Subcutaneous adipose tissue (tissue), 4 donors: ENCODE data around the gene ADGRE1. TPM values are rescaled to one million over a fixed set of nuclear protein-coding genes. Genes with fewer than 3 reads are reported as not detected.

Experiments
- total RNA-seq, 4 donors: library from RNA; depleted of rRNA; stranded (reverse); fragments of >200 nt; gene quantifications; one replicate each; pipeline ENCODE4 v1.1.0, GENCODE V29; 2016
- TF ChIP-seq, protein P1 (sequence below): fragments of 450-650 bp; IDR thresholded peaks from one replicate; pipeline ENCODE4 v1.5.1; 2016; ENCODE audit warnings: low read depth, mild to moderate bottlenecking, control low read depth, antibody characterized with exemption, moderate library complexity

The ADGRE1 gene
- total RNA-seq, 4 donors from 2014 or later = 0.17 TPM; not detected in 3

DNA sequence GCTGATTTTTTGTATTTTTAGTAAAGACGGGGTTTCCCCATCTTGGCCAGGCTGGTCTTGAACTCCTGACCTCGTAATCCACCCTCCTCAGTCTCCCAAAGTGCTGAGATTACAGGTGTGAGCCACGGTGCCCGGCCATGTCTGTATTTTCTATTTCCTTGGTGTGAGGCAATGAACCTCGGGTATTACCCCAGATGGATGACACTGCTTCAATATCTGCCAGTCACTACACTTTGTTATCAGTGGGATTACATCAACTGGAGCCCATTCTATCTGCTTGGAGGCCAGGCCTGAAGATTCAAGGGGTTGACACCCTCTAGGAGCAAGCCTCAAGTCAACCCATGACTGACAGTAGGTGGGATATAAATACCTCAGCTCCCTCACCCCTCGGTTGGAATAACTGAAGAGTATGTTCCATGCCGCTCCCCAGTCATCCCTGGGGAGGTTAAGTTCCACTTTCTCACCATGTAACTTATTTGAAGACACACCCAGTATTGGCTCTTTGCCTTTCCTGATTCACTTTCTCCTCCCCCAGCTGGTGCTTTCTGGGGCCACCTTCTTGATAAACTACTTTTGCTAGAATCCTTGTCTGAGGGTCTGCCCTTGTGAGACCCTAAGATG lies 992 bp upstream of the ADGRE1 start:
- TF ChIP-seq, protein P1, sequence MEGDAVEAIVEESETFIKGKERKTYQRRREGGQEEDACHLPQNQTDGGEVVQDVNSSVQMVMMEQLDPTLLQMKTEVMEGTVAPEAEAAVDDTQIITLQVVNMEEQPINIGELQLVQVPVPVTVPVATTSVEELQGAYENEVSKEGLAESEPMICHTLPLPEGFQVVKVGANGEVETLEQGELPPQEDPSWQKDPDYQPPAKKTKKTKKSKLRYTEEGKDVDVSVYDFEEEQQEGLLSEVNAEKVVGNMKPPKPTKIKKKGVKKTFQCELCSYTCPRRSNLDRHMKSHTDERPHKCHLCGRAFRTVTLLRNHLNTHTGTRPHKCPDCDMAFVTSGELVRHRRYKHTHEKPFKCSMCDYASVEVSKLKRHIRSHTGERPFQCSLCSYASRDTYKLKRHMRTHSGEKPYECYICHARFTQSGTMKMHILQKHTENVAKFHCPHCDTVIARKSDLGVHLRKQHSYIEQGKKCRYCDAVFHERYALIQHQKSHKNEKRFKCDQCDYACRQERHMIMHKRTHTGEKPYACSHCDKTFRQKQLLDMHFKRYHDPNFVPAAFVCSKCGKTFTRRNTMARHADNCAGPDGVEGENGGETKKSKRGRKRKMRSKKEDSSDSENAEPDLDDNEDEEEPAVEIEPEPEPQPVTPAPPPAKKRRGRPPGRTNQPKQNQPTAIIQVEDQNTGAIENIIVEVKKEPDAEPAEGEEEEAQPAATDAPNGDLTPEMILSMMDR = no peak

GRCh38 chr19:6888967-6889366 lies 1.6 kb downstream of the ADGRE1 start:
- TF ChIP-seq, protein P1 = no peak

- TF ChIP-seq, protein P1 = no peak
Measured at GRCh38 chr19:6890401-6890913, 3.1 kb downstream of the ADGRE1 start.

GRCh38 chr19:6890938-6891337 lies 3.6 kb downstream of the ADGRE1 start:
- TF ChIP-seq, protein P1 = no peak

- TF ChIP-seq, protein P1 = no peak
Measured at GRCh38 chr19:6891761-6892385, 4.5 kb downstream of the ADGRE1 start.

DNA sequence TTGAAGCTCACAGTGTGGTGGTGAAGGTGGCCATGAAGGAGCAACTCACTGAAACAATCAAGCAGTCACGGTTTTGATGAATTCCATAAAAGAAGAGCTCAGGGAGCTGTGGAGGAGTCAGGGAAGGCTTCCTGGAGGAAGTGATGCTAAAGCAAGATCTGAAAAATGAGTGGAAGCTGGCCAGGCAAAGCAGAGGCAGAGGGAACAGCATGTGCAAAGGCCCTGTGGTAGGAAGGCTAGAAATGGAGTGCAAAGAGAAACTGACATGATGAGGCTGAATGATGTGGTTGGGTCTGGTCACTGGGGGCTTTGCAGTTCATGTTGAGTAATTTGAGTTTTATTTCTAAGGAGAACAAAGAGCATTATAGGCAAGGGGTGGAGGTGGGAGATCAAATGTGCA lies 6.9 kb downstream of the ADGRE1 start:
- TF ChIP-seq, protein P1 = no peak

DNA sequence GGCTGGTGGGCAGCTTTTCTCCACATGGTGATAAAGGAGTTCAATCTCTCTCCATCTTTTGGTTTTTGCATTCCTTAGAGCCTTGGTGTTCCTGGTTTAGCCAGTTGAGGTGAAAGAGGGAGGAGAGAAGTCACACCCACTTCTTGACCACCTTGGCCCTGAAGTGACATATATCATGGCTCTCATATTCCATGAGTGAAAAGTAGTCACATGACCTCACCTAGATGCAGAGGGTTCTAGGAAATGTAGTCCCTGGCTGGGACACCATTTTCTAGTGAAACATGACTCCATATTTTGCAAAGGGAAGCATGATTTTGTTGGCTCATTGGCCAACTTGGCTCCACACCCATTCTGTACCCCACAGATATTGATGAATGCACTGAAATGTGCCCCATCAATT lies 16.1 kb downstream of the ADGRE1 start:
- TF ChIP-seq, protein P1 = no peak
